CD4-positive, alpha-beta memory T cell (primary cell): ENCODE data around the gene CD302. TPM values are rescaled to one million over a fixed set of nuclear protein-coding genes. Genes with fewer than 3 reads are reported as not detected.
"Not testable (repeated sequence)": the region's sequence is repeated elsewhere in the genome, so short reads cannot be mapped to it uniquely, and the experiment has no call there.

Source experiments
- CTCF ChIA-PET: fragments of 350-600 bp; sonication (Branson Sonifier 250); formaldehyde crosslinking; loops from one replicate; lab custom pipeline; 2021; ENCODE audit warnings: inconsistent platforms; ENCODE audit not compliant: partially characterized antibody; lab: Charles Lee
- POLR2A ChIA-PET: fragments of 350-600 bp; sonication (Branson Sonifier 250); formaldehyde crosslinking; loops from one replicate; lab custom pipeline; 2021; ENCODE audit not compliant: partially characterized antibody; lab: Charles Lee
- DNase-seq, 5 donors: peaks; one replicate each; pipeline versions ENCODE4 v3.0.0 to v3.0.0-alpha.2; 2020 to 2022; ENCODE audit warnings: mixed read lengths in 1 of 5
- H3K27ac ChIP-seq: one replicate; pipeline ENCODE4 v1.7.0; 2013; ENCODE audit warnings: low read depth, low read length
- H3K27me3 ChIP-seq: 2 replicates; pipeline ENCODE4 v1.7.0; 2013; ENCODE audit warnings: mild to moderate bottlenecking, low read length, moderate library complexity; ENCODE audit not compliant: insufficient read depth
- H3K36me3 ChIP-seq: 2 replicates; pipeline ENCODE4 v1.7.0; 2013; ENCODE audit warnings: mild to moderate bottlenecking, low read length, moderate library complexity; ENCODE audit not compliant: insufficient read depth
- H3K4me1 ChIP-seq: 2 replicates; pipeline ENCODE4 v1.7.0; 2013; ENCODE audit warnings: mild to moderate bottlenecking, low read length, moderate library complexity; ENCODE audit not compliant: insufficient read depth
- H3K4me3 ChIP-seq, 2 donors: one replicate each; pipeline ENCODE4 v1.7.0; 2013; ENCODE audit warnings: low read length in 2 of 2, mild to moderate bottlenecking in 1 of 2
- H3K9me3 ChIP-seq, 2 donors: one replicate each; pipeline ENCODE4 v1.7.0; 2013; ENCODE audit warnings: low read length in 2 of 2, control low read depth in 1 of 2; ENCODE audit not compliant: control insufficient read depth in 1 of 2
- H3K27ac Mint-ChIP-seq, 7 donors: one replicate each; pipeline ENCODE4 v1.8.0; 2020 to 2021; ENCODE audit warnings: mixed read lengths in 7 of 7, mild to moderate bottlenecking in 6 of 7, inconsistent platforms in 3 of 7, moderate library complexity in 3 of 7
- H3K27me3 Mint-ChIP-seq, 2 donors: one replicate each; pipeline ENCODE4 v1.8.0; 2020 to 2021; ENCODE audit warnings: mixed read lengths in 2 of 2
- H3K36me3 Mint-ChIP-seq, 2 donors: one replicate each; pipeline ENCODE4 v1.8.0; 2020 to 2021; ENCODE audit warnings: mixed read lengths in 2 of 2, inconsistent platforms in 1 of 2, mild to moderate bottlenecking in 1 of 2
- H3K4me1 Mint-ChIP-seq, 4 donors: one replicate each; pipeline ENCODE4 v1.8.0; 2020 to 2021; ENCODE audit warnings: mixed read lengths in 4 of 4, mild to moderate bottlenecking in 1 of 4
- H3K4me3 Mint-ChIP-seq, 8 donors: one replicate each; pipeline ENCODE4 v1.8.0; 2020 to 2021; ENCODE audit warnings: mixed read lengths in 8 of 8, mild to moderate bottlenecking in 7 of 8, moderate library complexity in 6 of 8, inconsistent platforms in 3 of 8
- H3K9me3 Mint-ChIP-seq, 8 donors: one replicate each; pipeline ENCODE4 v1.8.0; 2020 to 2021; ENCODE audit warnings: mixed read lengths in 8 of 8, mild to moderate bottlenecking in 5 of 8, inconsistent platforms in 3 of 8, moderate library complexity in 1 of 8
- intact Hi-C: fragments of 100-400 bp; cut with micrococcal nuclease; formaldehyde crosslinking; loops from one replicate; pipeline ENCODE4 v1.15.1; 2023
- polyA plus RNA-seq, 2 donors: library from polyadenylated mRNA; unstranded; fragments of 300-500 nt; fragmentation: Illumina TruSeq; gene quantifications; one replicate each; pipeline ENCODE4 v1.2.3, GENCODE V29; 2021
- total RNA-seq, 2 experiments: library from RNA; stranded (reverse); gene quantifications; one replicate each; pipeline ENCODE4 v1.2.3, GENCODE V29; 2021

Gene CD302
- total and polyA plus RNA-seq, 4 experiments from 2014 or later, result 0.12 to 1.0 (median 0.57) TPM

DNA sequence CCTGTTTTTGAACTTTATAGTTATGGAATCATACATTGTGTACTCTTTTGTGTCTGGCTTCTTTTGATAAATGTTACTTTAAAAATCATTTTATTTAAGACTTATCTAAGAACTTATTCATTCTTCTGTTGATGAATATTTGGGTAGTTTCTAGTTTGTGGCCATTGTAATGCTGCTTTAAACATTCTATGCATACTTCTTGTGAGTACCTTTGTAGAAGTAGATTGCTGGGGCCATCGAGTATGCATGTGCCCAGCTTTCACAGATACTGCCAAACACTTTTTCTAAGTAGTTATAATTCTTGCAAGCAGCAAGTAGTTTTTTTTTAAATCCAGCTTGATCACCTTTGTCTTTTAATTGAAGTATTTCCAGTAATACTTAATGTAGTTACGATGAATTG is 11.1 kb downstream of the CD302 start:
- Mint-ChIP-seq H3K27me3 (peaks cover 0 to 4% of the 10 kb centered on the region in 2 donors), H3K4me1 (no peaks in the 10 kb centered on the region), H3K27ac (no peak overlapping the region), H3K4me3 (no peak overlapping the region), H3K9me3 (no peaks in the 10 kb centered on the region), H3K36me3 (peaks cover 0 to 4% of the 10 kb centered on the region in 2 donors)
- H3K27me3 ChIP-seq, result no peaks in the 10 kb centered on the region
- H3K36me3 ChIP-seq, result no peaks in the 10 kb centered on the region
- intact Hi-C loops, result no loop called here
- CTCF ChIA-PET, result no interaction called here
- POLR2A ChIA-PET, result no interaction called here
- H3K4me3 ChIP-seq, result no peak overlapping the region
- no peak for DNase-seq
- H3K4me1 ChIP-seq, result no peaks in the 10 kb centered on the region
- no peak overlapping the region for H3K27ac ChIP-seq
- no peaks in the 10 kb centered on the region for H3K9me3 ChIP-seq

DNA sequence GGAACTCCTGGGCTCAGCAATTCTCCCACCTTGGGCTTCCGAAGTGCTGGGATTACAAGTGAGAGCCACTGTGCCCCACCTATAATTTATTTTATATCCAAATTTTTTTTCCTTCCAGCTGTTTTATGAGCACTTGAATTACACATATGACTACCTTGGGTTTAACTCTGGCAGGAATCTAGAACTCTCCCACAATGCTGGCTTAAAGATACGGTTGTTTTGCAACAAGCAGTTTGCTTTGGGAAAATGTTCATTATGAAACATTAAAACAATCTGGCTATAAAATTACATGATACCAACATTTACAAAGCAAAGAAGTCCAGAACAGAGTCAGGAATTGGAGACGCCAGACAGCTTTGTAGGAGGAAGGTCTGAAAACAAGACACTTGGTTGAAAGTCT is 12.8 kb downstream of the CD302 start:
- Mint-ChIP-seq H3K27ac (no peak overlapping the region), H3K4me3 (no peak overlapping the region), H3K4me1 (peaks cover 0 to 1% (median 0%) of the 10 kb centered on the region in 4 donors), H3K9me3 (no peaks in the 10 kb centered on the region), H3K27me3 (peaks cover 0 to 4% of the 10 kb centered on the region in 2 donors), H3K36me3 (peaks cover 0 to 4% of the 10 kb centered on the region in 2 donors)
- intact Hi-C loops, result no loop called here
- Histone ChIP-seq H3K4me3 (no peak overlapping the region), H3K4me1 (no peaks in the 10 kb centered on the region), H3K27me3 (no peaks in the 10 kb centered on the region), H3K36me3 (no peaks in the 10 kb centered on the region), H3K9me3 (no peaks in the 10 kb centered on the region), H3K27ac (no peak overlapping the region)
- POLR2A ChIA-PET, result interaction anchor here (1.2 kb wide), 1 partner anchor 72 kb away, joined by 3 read pairs; no protein-coding TSS in a partner anchor
- no peak for DNase-seq
- CTCF ChIA-PET, result no interaction called here

- H3K4me3 Mint-ChIP-seq, H3K27ac Mint-ChIP-seq, DNase-seq, H3K27me3 ChIP-seq, H3K4me3 ChIP-seq, H3K27ac ChIP-seq, H3K9me3 ChIP-seq, H3K4me1 ChIP-seq, H3K27me3 Mint-ChIP-seq, CTCF ChIA-PET, H3K4me1 Mint-ChIP-seq, intact Hi-C loops, H3K36me3 ChIP-seq, H3K9me3 Mint-ChIP-seq, POLR2A ChIA-PET, H3K36me3 Mint-ChIP-seq: not testable (repeated sequence)
Observed at GRCh38 chr2:159784744-159785143, 13.3 kb downstream of the CD302 start.

DNA sequence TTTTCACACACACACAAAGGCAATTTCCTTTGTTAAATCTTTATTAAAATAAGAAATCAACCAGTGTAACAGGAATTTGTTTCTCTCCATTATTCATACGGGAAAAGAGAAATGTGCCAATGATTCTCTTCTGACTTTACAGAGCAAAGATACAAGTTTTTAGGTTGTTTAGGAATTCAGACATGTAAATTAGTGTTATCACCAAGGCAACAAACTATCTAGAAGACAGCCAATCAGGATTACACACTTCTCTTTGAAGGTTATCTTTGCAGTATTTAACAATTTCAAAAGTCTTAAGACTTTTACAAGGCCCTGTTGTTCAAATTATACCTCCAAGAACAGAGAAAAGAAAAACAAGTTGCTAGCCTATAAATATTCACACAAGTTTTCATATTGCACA is 14.5 kb downstream of the CD302 start:
- no peak overlapping the region for H3K27ac Mint-ChIP-seq
- no peak overlapping the region for H3K27ac ChIP-seq

GRCh38 chr2:159776321-159776720 is 21.7 kb downstream of the CD302 start:
- no peak for DNase-seq
- Histone ChIP-seq H3K4me3 (no peak overlapping the region), H3K36me3 (peaks cover 5% of the 10 kb centered on the region), H3K4me1 (no peaks in the 10 kb centered on the region), H3K9me3 (no peaks in the 10 kb centered on the region), H3K27ac (no peak overlapping the region), H3K27me3 (no peaks in the 10 kb centered on the region)
- ChIA-PET CTCF (no interaction called here), POLR2A (no interaction called here)
- Mint-ChIP-seq H3K4me1 (peaks cover 0 to 3% (median under 1%) of the 10 kb centered on the region in 4 donors), H3K9me3 (no peaks in the 10 kb centered on the region), H3K27me3 (no peaks in the 10 kb centered on the region), H3K4me3 (no peak overlapping the region), H3K27ac (no peak overlapping the region), H3K36me3 (peaks cover 7 to 9% of the 10 kb centered on the region in 2 donors)
- intact Hi-C loops, result no loop called here

More for the DNA sequence above, 14.5 kb downstream of the CD302 start:
- no peaks in the 10 kb centered on the region for H3K9me3 ChIP-seq
- no peaks in the 10 kb centered on the region for H3K36me3 Mint-ChIP-seq
- ChIA-PET CTCF (no interaction called here), POLR2A (no interaction called here)
- no peaks in the 10 kb centered on the region for H3K36me3 ChIP-seq
- no peaks in the 10 kb centered on the region for H3K9me3 Mint-ChIP-seq
- intact Hi-C loops, result no loop called here
- no peak overlapping the region for H3K4me3 Mint-ChIP-seq
- DNase-seq, result no peak
- H3K27me3 Mint-ChIP-seq, result peaks cover 0 to under 1% of the 10 kb centered on the region in 2 donors
- no peaks in the 10 kb centered on the region for H3K27me3 ChIP-seq
- H3K4me1 Mint-ChIP-seq, result peaks cover 0 to 3% (median under 1%) of the 10 kb centered on the region in 4 donors
- no peak overlapping the region for H3K4me3 ChIP-seq
- no peaks in the 10 kb centered on the region for H3K4me1 ChIP-seq

DNA sequence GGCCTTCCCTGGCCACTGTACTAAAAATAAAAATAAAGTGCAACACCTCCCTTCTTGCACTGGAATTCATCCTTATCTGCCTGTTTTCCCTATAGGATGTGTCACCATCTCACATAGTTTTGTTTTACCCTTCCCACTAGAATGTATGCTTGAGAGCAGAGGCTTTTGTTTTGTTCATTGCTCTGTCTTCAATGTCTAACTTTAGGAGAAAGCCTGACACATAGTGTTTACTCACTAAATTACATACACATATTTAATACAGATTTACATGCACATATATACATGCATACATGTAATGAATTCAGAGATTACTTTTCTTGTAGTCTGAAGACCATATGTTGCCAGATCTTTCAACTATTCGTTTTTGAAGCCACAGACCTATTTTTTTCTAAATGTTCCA is 23.0 kb downstream of the CD302 start:
- Mint-ChIP-seq H3K4me3 (no peak overlapping the region), H3K27ac (peak overlapping the region in 1 of 7 donors; percentile 11)

DNA sequence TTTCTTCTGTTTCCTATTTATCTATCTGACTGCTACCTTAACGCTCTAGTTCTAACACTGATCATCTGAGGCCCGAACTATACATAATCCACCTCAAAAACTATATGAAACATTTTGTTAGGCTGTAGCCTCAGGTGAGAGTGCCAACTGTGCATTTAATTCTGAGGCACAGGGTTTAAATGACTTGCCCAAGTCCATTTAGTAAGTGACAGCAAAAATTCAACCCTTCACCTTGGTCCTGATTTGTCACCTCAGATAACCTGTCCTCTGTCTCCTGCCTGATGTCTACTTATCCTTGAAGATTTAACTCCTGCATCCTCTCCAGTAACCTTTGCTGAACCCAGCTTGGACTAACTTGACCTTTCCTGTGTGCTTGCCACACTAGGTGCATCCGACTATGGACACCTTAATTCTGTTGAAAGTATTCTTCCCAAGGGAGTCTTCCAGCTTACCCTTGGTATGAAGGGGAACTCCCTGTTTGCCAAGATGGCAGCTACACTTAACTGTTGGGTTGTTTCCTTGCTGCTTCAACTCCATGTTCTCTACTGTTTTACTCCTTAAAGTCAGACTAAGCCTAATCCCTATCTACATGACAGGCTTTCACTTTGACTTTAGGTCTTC is 23.5 kb downstream of the CD302 start:
- H3K27ac ChIP-seq, result no peak overlapping the region
- H3K9me3 ChIP-seq, result no peaks in the 10 kb centered on the region
- no peak for DNase-seq
- H3K4me3 ChIP-seq, result no peak overlapping the region
- ChIA-PET CTCF (no interaction called here), POLR2A (interaction anchor here (1.5 kb wide), 1 partner anchor 60 kb away, joined by 4 read pairs; no protein-coding TSS in a partner anchor)
- no peaks in the 10 kb centered on the region for H3K27me3 ChIP-seq
- peak overlapping the region in 2 of 7 donors; percentile 11 to 20 for H3K27ac Mint-ChIP-seq
- intact Hi-C loops, result no loop called here
- H3K36me3 Mint-ChIP-seq, result peaks cover 10 to 20% of the 10 kb centered on the region in 2 donors
- peaks cover 5% of the 10 kb centered on the region for H3K36me3 ChIP-seq
- no peaks in the 10 kb centered on the region for H3K4me1 ChIP-seq
- no peaks in the 10 kb centered on the region for H3K9me3 Mint-ChIP-seq
- no peaks in the 10 kb centered on the region for H3K27me3 Mint-ChIP-seq
- no peaks in the 10 kb centered on the region for H3K4me1 Mint-ChIP-seq
- H3K4me3 Mint-ChIP-seq, result no peak overlapping the region

More for the DNA sequence above, 23.0 kb downstream of the CD302 start:
- Histone ChIP-seq H3K36me3 (peaks cover 5% of the 10 kb centered on the region), H3K27me3 (no peaks in the 10 kb centered on the region), H3K9me3 (no peaks in the 10 kb centered on the region), H3K4me1 (no peaks in the 10 kb centered on the region), H3K4me3 (no peak overlapping the region), H3K27ac (no peak overlapping the region)
- H3K36me3 Mint-ChIP-seq, result peaks cover 10 to 20% of the 10 kb centered on the region in 2 donors
- H3K9me3 Mint-ChIP-seq, result no peaks in the 10 kb centered on the region
- ChIA-PET CTCF (interaction anchor here (0.5 kb wide), 1 partner anchor 231 kb away, joined by 3 read pairs; no protein-coding TSS in a partner anchor), POLR2A (no interaction called here)
- no peaks in the 10 kb centered on the region for H3K27me3 Mint-ChIP-seq
- DNase-seq, result no peak
- intact Hi-C loops, result no loop called here
- H3K4me1 Mint-ChIP-seq, result peaks cover 0 to 3% (median 0%) of the 10 kb centered on the region in 4 donors
